ENCODE measurements around the gene GPR137B.

DNA sequence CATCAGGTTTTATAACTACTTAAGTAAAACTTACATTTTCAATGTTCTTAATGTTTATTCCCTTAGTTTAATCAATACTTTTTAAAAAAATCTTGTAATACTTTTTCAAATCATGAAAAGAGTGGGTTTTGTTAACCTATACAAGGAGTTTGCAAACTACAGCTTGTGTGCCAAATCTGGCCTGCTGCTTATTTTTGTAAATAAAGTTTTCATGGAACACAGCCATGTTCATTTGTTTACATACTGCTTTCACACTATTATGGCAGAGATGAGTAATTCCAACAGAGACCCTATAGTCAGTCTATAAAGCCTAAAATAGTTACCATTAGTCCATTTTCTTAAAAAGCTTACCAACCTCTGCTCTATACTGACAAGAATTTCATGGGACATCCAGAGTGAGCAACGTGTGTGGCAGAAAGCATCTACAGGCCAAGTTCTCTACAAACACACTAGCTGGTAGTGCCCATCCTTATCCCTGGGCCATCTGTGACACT is 96.8 kb downstream of the GPR137B start:
- TF ChIP-seq SUZ12 (IDR thresholded peaks at IDR 0.05; ENCODE audit: extremely low read depth, insufficient read depth, insufficient read length) = no peak
- no peak for TF ChIP-seq YY1 (IDR thresholded peaks at IDR 0.05; ENCODE audit: insufficient read depth, insufficient read length)
